H1 (cell line): ENCODE results near the gene SPOP. TPM values are rescaled to one million over a fixed set of nuclear protein-coding genes. Genes with fewer than 3 reads are reported as not detected.

Source experiments
- CBX5 ChIP-seq: fragments of 300-800, 300-1000 bp; sonication (generic); IDR thresholded peaks from 2 replicates; pipeline ENCODE4 v1.7.1; 2016; ENCODE audit warnings: antibody characterized with exemption, low read length, low read depth
- CHD7 ChIP-seq: fragments of 300-600 bp; sonication (generic); IDR thresholded peaks from 2 replicates; pipeline ENCODE4 v1.7.1; 2012; ENCODE audit warnings: low read length, moderate library complexity, mild to moderate bottlenecking, inconsistent platforms; ENCODE audit not compliant: insufficient replicate concordance
- GABPA ChIP-seq: IDR thresholded peaks from 2 replicates; pipeline ENCODE4 v1.6.1; 2011; ENCODE audit warnings: mild to moderate bottlenecking, low read length, moderate library complexity, borderline replicate concordance; ENCODE audit not compliant: insufficient read depth
- MAFK ChIP-seq: IDR thresholded peaks from 2 replicates; pipeline ENCODE4 v1.6.1; 2012; ENCODE audit warnings: low read depth, mild to moderate bottlenecking, improper control_type of control experiment, low read length
- PHF8 ChIP-seq: fragments of 200-600 bp; sonication (generic); conservative IDR thresholded peaks from 2 replicates; pipeline ENCODE4 v1.7.1; 2012; ENCODE audit warnings: low read depth, mild to moderate bottlenecking, inconsistent platforms, low read length, moderate library complexity
- TAF1 ChIP-seq: IDR thresholded peaks from 2 replicates; pipeline ENCODE4 v1.6.1; 2011; ENCODE audit warnings: mild to moderate bottlenecking, low read depth, low read length
- polyA plus RNA-seq, 7 experiments: library from polyadenylated mRNA; depleted of rRNA in 3 of 7; stranded (reverse) in 5 of 7; unstranded in 2 of 7; fragments of >200 nt in 5 of 7; fragments of 200-250 nt in 2 of 7; gene quantifications; 1 replicate in 5 of 7; 2 replicates in 1 of 7; 4 replicates in 1 of 7; pipeline versions ENCODE4 v1.2.1 to v1.2.3, GENCODE V29; 2011 to 2013; ENCODE audit warnings: missing spikeins in 2 of 7, mixed read lengths in 2 of 7
- total RNA-seq: library from RNA; stranded (reverse); fragmentation: NEBNext Ultra II Directional; extraction: Animal tissue kit (Norgen Biotek cat#: 25700); gene quantifications from 2 replicates; pipeline ENCODE4 v1.2.1, GENCODE V29; 2021

SPOP gene
- total and polyA plus RNA-seq, 2 of the 8 experiments (the other 6 are each of a cell fraction or from before 2014, with no cell fraction given), result 13.3 to 25.6 TPM

DNA sequence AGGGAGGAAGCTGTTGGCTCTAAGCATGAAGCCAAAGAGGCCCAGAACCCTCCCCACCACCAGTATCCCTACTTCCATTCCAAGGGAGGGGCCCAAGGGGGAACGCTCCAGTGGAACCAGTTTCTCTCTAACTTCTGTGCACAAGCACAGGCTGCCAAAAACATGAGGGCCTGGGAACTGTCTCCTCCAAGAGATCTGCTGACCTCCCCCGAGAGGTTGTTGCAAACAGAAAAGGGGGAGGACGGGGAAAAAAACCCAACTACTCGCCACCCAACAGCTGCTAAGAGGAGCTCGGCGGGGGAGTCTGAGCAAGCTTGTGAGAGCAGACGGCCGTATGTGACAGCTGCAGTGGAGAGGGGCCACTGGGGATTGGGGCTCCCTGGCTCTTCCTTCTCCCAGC, 45.5 kb upstream of the SPOP start (continued):
- TF ChIP-seq PHF8 (no peak), CBX5 (no peak), MAFK (no peak), CHD7 (no peak), GABPA (no peak), TAF1 (no peak)
